K562 (cell line): Measurements from ENCODE around the gene ENTPD6.

Source experiments
- U2AF1 ChIP-seq: fragments of 200-400 bp; formaldehyde crosslinking; optimal IDR thresholded peaks from 2 replicates; pipeline ENCODE3; 2017; ENCODE audit warnings: mild to moderate bottlenecking, low read depth, low read length, moderate library complexity
- TF ChIP-seq, protein P1 (sequence below), 3 experiments: IDR thresholded peaks in 2 of 3; conservative IDR thresholded peaks in 1 of 3; 2 replicates each; pipeline ENCODE4 v1.5.1; 2011 to 2012; ENCODE audit warnings: low read length in 3 of 3, mild to moderate bottlenecking in 3 of 3, control low read depth in 2 of 3, improper control_type of control experiment in 1 of 3, inconsistent platforms in 1 of 3, low read depth in 1 of 3, mixed read lengths in 1 of 3, moderate library complexity in 1 of 3; ENCODE audit not compliant: insufficient read depth in 2 of 3

DNA sequence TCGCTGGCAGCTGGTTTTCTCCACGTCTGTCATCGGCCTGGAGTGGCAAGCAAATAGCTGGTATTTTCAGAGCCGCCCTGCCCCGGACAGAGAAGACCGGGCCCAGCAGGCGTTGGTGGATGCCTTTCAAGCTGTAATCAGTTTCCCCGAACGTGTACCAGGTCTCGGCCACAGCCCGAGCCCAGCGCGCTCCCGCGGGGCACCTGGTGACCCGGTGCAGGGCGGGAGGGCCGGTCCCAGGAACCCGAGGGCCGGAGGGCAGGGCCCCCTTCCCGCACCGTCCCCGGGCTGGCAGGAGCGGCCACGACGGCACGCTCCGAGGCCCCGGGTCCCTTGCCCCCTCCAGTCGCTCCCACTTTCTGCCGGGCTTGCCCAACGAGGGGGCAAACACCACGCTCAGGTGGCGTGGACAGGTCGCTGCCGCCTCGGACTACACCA lies 52.0 kb downstream of the ENTPD6 start:
- no peak for TF ChIP-seq U2AF1
- TF ChIP-seq, protein P1, sequence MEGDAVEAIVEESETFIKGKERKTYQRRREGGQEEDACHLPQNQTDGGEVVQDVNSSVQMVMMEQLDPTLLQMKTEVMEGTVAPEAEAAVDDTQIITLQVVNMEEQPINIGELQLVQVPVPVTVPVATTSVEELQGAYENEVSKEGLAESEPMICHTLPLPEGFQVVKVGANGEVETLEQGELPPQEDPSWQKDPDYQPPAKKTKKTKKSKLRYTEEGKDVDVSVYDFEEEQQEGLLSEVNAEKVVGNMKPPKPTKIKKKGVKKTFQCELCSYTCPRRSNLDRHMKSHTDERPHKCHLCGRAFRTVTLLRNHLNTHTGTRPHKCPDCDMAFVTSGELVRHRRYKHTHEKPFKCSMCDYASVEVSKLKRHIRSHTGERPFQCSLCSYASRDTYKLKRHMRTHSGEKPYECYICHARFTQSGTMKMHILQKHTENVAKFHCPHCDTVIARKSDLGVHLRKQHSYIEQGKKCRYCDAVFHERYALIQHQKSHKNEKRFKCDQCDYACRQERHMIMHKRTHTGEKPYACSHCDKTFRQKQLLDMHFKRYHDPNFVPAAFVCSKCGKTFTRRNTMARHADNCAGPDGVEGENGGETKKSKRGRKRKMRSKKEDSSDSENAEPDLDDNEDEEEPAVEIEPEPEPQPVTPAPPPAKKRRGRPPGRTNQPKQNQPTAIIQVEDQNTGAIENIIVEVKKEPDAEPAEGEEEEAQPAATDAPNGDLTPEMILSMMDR (IDR thresholded peaks at IDR 0.05 in 2 of 3, conservative IDR thresholded peaks at IDR 0.05 in 1 of 3; ENCODE audit: insufficient read depth in 2 of 3, low read depth in 1 of 3, low read length in 3 of 3), result no peak
